ENCODE data around the gene ESF1.

Gene ESF1

GRCh38 chr20:13755809-13756208, 28.9 kb downstream of the ESF1 start:
- peaks cover 3% of the 10 kb centered on the region for H3K79me1 ChIP-seq (replicated peaks; ENCODE audit: low read length, poor library complexity, severe bottlenecking)
- no peak overlapping the region for H3K23ac ChIP-seq (ENCODE audit: low read length in 2 of 2)
- no peak overlapping the region for H2BK120ac ChIP-seq (ENCODE audit: low read depth, low read length)
- H3K18ac ChIP-seq (ENCODE audit: low read depth in 1 of 2, low read length in 2 of 2): no peak overlapping the region
- H3K9ac ChIP-seq (ENCODE audit: low read length): no peak overlapping the region
- H3K4me3 ChIP-seq (ENCODE audit: insufficient read depth in 1 of 2, low read depth in 1 of 2, low read length in 2 of 2): no peak overlapping the region
- 90% methylated on average over 2 of the region's 5 CpGs for WGBS
- H2BK12ac ChIP-seq (ENCODE audit: low read length in 2 of 2): no peak overlapping the region
- no peak overlapping the region for H3K14ac ChIP-seq (ENCODE audit: low read length in 2 of 2)
- H2BK5ac ChIP-seq (ENCODE audit: low read depth, low read length, poor library complexity, severe bottlenecking): no peak overlapping the region
- H3K4ac ChIP-seq (ENCODE audit: low read depth in 1 of 2, low read length in 2 of 2): no peak overlapping the region
- no peak overlapping the region for H2AFZ ChIP-seq (ENCODE audit: low read depth, low read length)
- H3K4me1 ChIP-seq (ENCODE audit: control insufficient read depth, insufficient read depth, low read depth, low read length): no peaks in the 10 kb centered on the region
- no peak overlapping the region for H4K91ac ChIP-seq (ENCODE audit: low read length)
- no peak for DNase-seq
- H3K27me3 ChIP-seq (ENCODE audit: control insufficient read depth in 1 of 2, insufficient read depth in 1 of 2, low read length in 2 of 2): no peaks in the 10 kb centered on the region
- H3K4me2 ChIP-seq (ENCODE audit: low read length, poor library complexity, severe bottlenecking): no peak overlapping the region
- no peak overlapping the region for H3K27ac ChIP-seq (ENCODE audit: low read length, poor library complexity, severe bottlenecking)
- no peaks in the 10 kb centered on the region for H3K9me3 ChIP-seq (ENCODE audit: control insufficient read depth, low read length)
- no peak overlapping the region for H4K8ac ChIP-seq (ENCODE audit: low read length)
- H2AK5ac ChIP-seq (ENCODE audit: low read length, severe bottlenecking): no peak overlapping the region
- no peak overlapping the region for H2BK15ac ChIP-seq (ENCODE audit: low read depth, poor library complexity, severe bottlenecking)
- H3K36me3 ChIP-seq (ENCODE audit: control insufficient read depth in 1 of 2, insufficient read depth in 2 of 2, low read depth in 1 of 2, low read length in 2 of 2): peaks cover 3 to 66% of the 10 kb centered on the region in 2 experiments

- Histone ChIP-seq H3K27me3 (ENCODE audit: control insufficient read depth in 1 of 2, insufficient read depth in 1 of 2, low read length in 2 of 2) (no peaks in the 10 kb centered on the region), H2BK5ac (ENCODE audit: low read depth, low read length, poor library complexity, severe bottlenecking) (no peak overlapping the region), H3K9ac (ENCODE audit: low read length) (no peak overlapping the region), H4K8ac (ENCODE audit: low read length) (no peak overlapping the region), H2AK5ac (ENCODE audit: low read length, severe bottlenecking) (no peak overlapping the region), H2BK15ac (ENCODE audit: low read depth, poor library complexity, severe bottlenecking) (no peak overlapping the region), H3K4me2 (ENCODE audit: low read length, poor library complexity, severe bottlenecking) (no peak overlapping the region), H3K14ac (ENCODE audit: low read length in 2 of 2) (no peak overlapping the region), H3K9me3 (ENCODE audit: control insufficient read depth, low read length) (no peaks in the 10 kb centered on the region), H2AFZ (ENCODE audit: low read depth, low read length) (no peak overlapping the region), H2BK12ac (ENCODE audit: low read length in 2 of 2) (no peak overlapping the region), H3K4me1 (ENCODE audit: control insufficient read depth, insufficient read depth, low read depth, low read length) (no peaks in the 10 kb centered on the region), H4K91ac (ENCODE audit: low read length) (no peak overlapping the region), H3K79me1 (replicated peaks; ENCODE audit: low read length, poor library complexity, severe bottlenecking) (peaks cover 6% of the 10 kb centered on the region), H3K18ac (ENCODE audit: low read depth in 1 of 2, low read length in 2 of 2) (no peak overlapping the region), H3K4ac (ENCODE audit: low read depth in 1 of 2, low read length in 2 of 2) (no peak overlapping the region), H3K23ac (ENCODE audit: low read length in 2 of 2) (no peak overlapping the region), H3K4me3 (ENCODE audit: insufficient read depth in 1 of 2, low read depth in 1 of 2, low read length in 2 of 2) (no peak overlapping the region), H2BK120ac (ENCODE audit: low read depth, low read length) (no peak overlapping the region), H3K36me3 (ENCODE audit: control insufficient read depth in 1 of 2, insufficient read depth in 2 of 2, low read depth in 1 of 2, low read length in 2 of 2) (peaks cover 10 to 60% of the 10 kb centered on the region in 2 experiments), H3K27ac (ENCODE audit: low read length, poor library complexity, severe bottlenecking) (no peak overlapping the region)
- DNase-seq: no peak
- 91% methylated on average over 2 of the region's 2 CpGs for WGBS
Measured at GRCh38 chr20:13753436-13754036, 31.2 kb downstream of the ESF1 start.

DNA sequence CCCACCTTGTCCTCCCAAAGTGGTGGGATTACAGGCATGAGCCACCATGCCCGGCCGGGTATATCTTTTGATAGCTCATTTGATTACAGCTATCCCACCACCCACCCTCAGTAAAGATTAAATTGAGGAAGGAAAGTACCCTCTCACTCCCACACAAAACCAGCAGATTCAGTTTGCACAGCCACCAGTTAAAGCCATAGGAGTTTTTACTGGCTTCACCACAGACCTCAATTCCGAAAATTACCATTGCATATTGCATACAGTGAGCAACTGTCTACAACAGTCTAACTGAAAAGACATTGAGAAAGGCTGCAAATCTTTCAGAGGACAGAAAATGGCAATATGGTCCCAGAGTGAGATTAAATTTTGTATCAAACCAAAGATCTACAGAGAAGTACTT, 34.9 kb downstream of the ESF1 start:
- WGBS: 95% methylated on average over 3 of the region's 3 CpGs
- no peak overlapping the region for H3K18ac ChIP-seq (ENCODE audit: low read depth in 1 of 2, low read length in 2 of 2)
- no peak overlapping the region for H2BK12ac ChIP-seq (ENCODE audit: low read length in 2 of 2)
- H3K27me3 ChIP-seq (ENCODE audit: control insufficient read depth in 1 of 2, insufficient read depth in 1 of 2, low read length in 2 of 2): no peaks in the 10 kb centered on the region
- H2BK15ac ChIP-seq (ENCODE audit: low read depth, poor library complexity, severe bottlenecking): no peak overlapping the region
- H3K4ac ChIP-seq (ENCODE audit: low read depth in 1 of 2, low read length in 2 of 2): no peak overlapping the region
- no peak overlapping the region for H3K27ac ChIP-seq (ENCODE audit: low read length, poor library complexity, severe bottlenecking)
- peaks cover 4% of the 10 kb centered on the region for H3K79me1 ChIP-seq (replicated peaks; ENCODE audit: low read length, poor library complexity, severe bottlenecking)
- no peak overlapping the region for H2BK5ac ChIP-seq (ENCODE audit: low read depth, low read length, poor library complexity, severe bottlenecking)
- H3K4me2 ChIP-seq (ENCODE audit: low read length, poor library complexity, severe bottlenecking): no peak overlapping the region
- no peak overlapping the region for H4K91ac ChIP-seq (ENCODE audit: low read length)
- H3K23ac ChIP-seq (ENCODE audit: low read length in 2 of 2): no peak overlapping the region
- H3K9ac ChIP-seq (ENCODE audit: low read length): no peak overlapping the region
- H2AK5ac ChIP-seq (ENCODE audit: low read length, severe bottlenecking): no peak overlapping the region
- H3K4me3 ChIP-seq (ENCODE audit: insufficient read depth in 1 of 2, low read depth in 1 of 2, low read length in 2 of 2): no peak overlapping the region
- no peaks in the 10 kb centered on the region for H3K9me3 ChIP-seq (ENCODE audit: control insufficient read depth, low read length)
- no peak overlapping the region for H4K8ac ChIP-seq (ENCODE audit: low read length)
- no peak overlapping the region for H3K14ac ChIP-seq (ENCODE audit: low read length in 2 of 2)
- no peak for DNase-seq
- no peak overlapping the region for H2BK120ac ChIP-seq (ENCODE audit: low read depth, low read length)
- peaks cover 7 to 39% of the 10 kb centered on the region in 2 experiments for H3K36me3 ChIP-seq (ENCODE audit: control insufficient read depth in 1 of 2, insufficient read depth in 2 of 2, low read depth in 1 of 2, low read length in 2 of 2)
- no peak overlapping the region for H2AFZ ChIP-seq (ENCODE audit: low read depth, low read length)
- no peaks in the 10 kb centered on the region for H3K4me1 ChIP-seq (ENCODE audit: control insufficient read depth, insufficient read depth, low read depth, low read length)

DNA sequence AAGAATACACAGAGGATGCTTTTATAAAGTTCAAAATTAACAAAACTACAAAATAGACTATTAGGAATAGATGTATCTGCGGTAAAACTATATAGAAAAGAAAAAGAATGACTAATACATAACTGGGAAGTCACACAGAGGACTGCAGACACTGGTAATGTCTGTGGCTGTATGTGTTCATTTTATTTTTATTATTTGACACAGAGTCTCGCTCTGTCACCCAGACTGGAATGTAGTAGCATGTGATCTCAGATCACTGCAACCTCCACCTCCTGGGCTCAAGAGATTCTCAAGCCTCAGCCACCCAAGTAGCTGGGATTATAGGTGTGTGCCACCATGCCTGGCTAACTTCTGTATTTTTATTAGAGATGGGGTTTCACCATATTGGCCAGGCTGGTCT, 38.9 kb downstream of the ESF1 start:
- H2AK5ac ChIP-seq (ENCODE audit: low read length, severe bottlenecking): no peak overlapping the region
- no peaks in the 10 kb centered on the region for H3K4me1 ChIP-seq (ENCODE audit: control insufficient read depth, insufficient read depth, low read depth, low read length)
- no peak overlapping the region for H3K4ac ChIP-seq (ENCODE audit: low read depth in 1 of 2, low read length in 2 of 2)
- no peak overlapping the region for H2BK12ac ChIP-seq (ENCODE audit: low read length in 2 of 2)
- H3K79me1 ChIP-seq (replicated peaks; ENCODE audit: low read length, poor library complexity, severe bottlenecking): peaks cover 8% of the 10 kb centered on the region
- no peaks in the 10 kb centered on the region for H3K27me3 ChIP-seq (ENCODE audit: control insufficient read depth in 1 of 2, insufficient read depth in 1 of 2, low read length in 2 of 2)
- no peak overlapping the region for H3K23ac ChIP-seq (ENCODE audit: low read length in 2 of 2)
- H3K9me3 ChIP-seq (ENCODE audit: control insufficient read depth, low read length): peaks cover 12% of the 10 kb centered on the region
- no peak overlapping the region for H3K4me3 ChIP-seq (ENCODE audit: insufficient read depth in 1 of 2, low read depth in 1 of 2, low read length in 2 of 2)
- no peak overlapping the region for H3K14ac ChIP-seq (ENCODE audit: low read length in 2 of 2)
- H2BK5ac ChIP-seq (ENCODE audit: low read depth, low read length, poor library complexity, severe bottlenecking): no peak overlapping the region
- H4K8ac ChIP-seq (ENCODE audit: low read length): no peak overlapping the region
- H3K36me3 ChIP-seq (ENCODE audit: control insufficient read depth in 1 of 2, insufficient read depth in 2 of 2, low read depth in 1 of 2, low read length in 2 of 2): peaks cover 10 to 58% of the 10 kb centered on the region in 2 experiments
- no peak overlapping the region for H2BK120ac ChIP-seq (ENCODE audit: low read depth, low read length)
- WGBS: no CpG with 5 or more reads among the region's 2 CpGs
- no peak overlapping the region for H3K4me2 ChIP-seq (ENCODE audit: low read length, poor library complexity, severe bottlenecking)
- no peak overlapping the region for H3K27ac ChIP-seq (ENCODE audit: low read length, poor library complexity, severe bottlenecking)
- no peak overlapping the region for H3K9ac ChIP-seq (ENCODE audit: low read length)
- no peak overlapping the region for H2AFZ ChIP-seq (ENCODE audit: low read depth, low read length)
- DNase-seq: no peak
- H4K91ac ChIP-seq (ENCODE audit: low read length): no peak overlapping the region
- H2BK15ac ChIP-seq (ENCODE audit: low read depth, poor library complexity, severe bottlenecking): no peak overlapping the region
- no peak overlapping the region for H3K18ac ChIP-seq (ENCODE audit: low read depth in 1 of 2, low read length in 2 of 2)

All from mesenchymal stem cell (in vitro differentiated cells and primary cell).